Measurements from ENCODE around the gene PRTFDC1. TPM values are rescaled to one million over a fixed set of nuclear protein-coding genes. Genes with fewer than 3 reads are reported as not detected.

The PRTFDC1 gene
- total RNA-seq, 1 experiment from 2014 or later = 7.9 TPM

Other genes starting within 250 kb of the PRTFDC1 start
- 18.7 and 29.5 TPM in 2 replicates for gene ARHGAP21, start 228.7 kb downstream of the PRTFDC1 start, total RNA-seq (2014; rRNA removed; shearing (Covaris generic); ENCODE audit: low replicate concordance)
- gene ENKUR, start 63.6 kb upstream of the PRTFDC1 start, total RNA-seq (2014; rRNA removed; shearing (Covaris generic); ENCODE audit: low replicate concordance) = 0.07 TPM in 1 of 2 replicates, not detected in the other
- 3.3 and 12.7 TPM in 2 replicates for gene THNSL1, start 64.0 kb upstream of the PRTFDC1 start, total RNA-seq (2014; rRNA removed; shearing (Covaris generic); ENCODE audit: low replicate concordance)
- gene GPR158, start 222.4 kb upstream of the PRTFDC1 start, total RNA-seq (2014; rRNA removed; shearing (Covaris generic); ENCODE audit: low replicate concordance) = not detected in 2 replicates

Data from Caki2 (cell line).